Uterus (tissue), 2 donors: Measurements from ENCODE around the gene DISP3.

Experiments
- CTCF ChIP-seq, 4 experiments: fragments of 200-600 bp in 2 of 4; fragments of 450-650 bp in 2 of 4; sonication (generic) in 2 of 4; IDR thresholded peaks; one replicate each; pipeline ENCODE4 v1.5.1; 2016 to 2019; ENCODE audit warnings: antibody characterized with exemption in 4 of 4, mild to moderate bottlenecking in 2 of 4, moderate library complexity in 1 of 4
- POLR2A ChIP-seq, 2 donors: fragments of 450-650 bp; IDR thresholded peaks; one replicate each; pipeline ENCODE4 v1.6.1; 2016; ENCODE audit warnings: antibody characterized with exemption in 2 of 2, mild to moderate bottlenecking in 1 of 2, moderate library complexity in 1 of 2

- TF ChIP-seq CTCF (IDR thresholded peaks at IDR 0.05) (no peak), POLR2A (IDR thresholded peaks at IDR 0.05) (no peak)
Measured at GRCh38 chr1:11526071-11526895, 47.3 kb downstream of the DISP3 start.
